Activated naive CD4-positive, alpha-beta T cell treated with anti-CD3 and anti-CD28 coated beads, Interleukin-2, amount 10 ng/mL, durations not matched to agents 7 days and 5 days (primary cell): Measurements from ENCODE around the gene AKIRIN2.
A peak's percentile ranks its signal among the peaks of the same experiment; 100 is the strongest.

Experiments used
- CTCF ChIA-PET: fragments of 350-600 bp; sonication (Branson Sonifier 250); formaldehyde crosslinking; loops from one replicate; lab custom pipeline; 2021; ENCODE audit warnings: antibody characterized with exemption; lab: Charles Lee
- DNase-seq: peaks from one replicate; pipeline ENCODE4 v3.0.0-alpha.2; 2020
- H3K27ac Mint-ChIP-seq: one replicate; pipeline ENCODE4 v1.8.0; 2021; ENCODE audit warnings: mild to moderate bottlenecking, moderate library complexity, mixed read lengths
- H3K27me3 Mint-ChIP-seq: one replicate; pipeline ENCODE4 v1.8.0; 2021; ENCODE audit warnings: mild to moderate bottlenecking, mixed read lengths
- H3K36me3 Mint-ChIP-seq: one replicate; pipeline ENCODE4 v1.8.0; 2021; ENCODE audit warnings: mixed read lengths
- H3K4me1 Mint-ChIP-seq: one replicate; pipeline ENCODE4 v1.8.0; 2021; ENCODE audit warnings: mixed read lengths
- H3K4me3 Mint-ChIP-seq: one replicate; pipeline ENCODE4 v1.8.0; 2021; ENCODE audit warnings: mild to moderate bottlenecking, moderate library complexity, mixed read lengths
- H3K9me3 Mint-ChIP-seq: one replicate; pipeline ENCODE4 v1.8.0; 2021; ENCODE audit warnings: mixed read lengths

The AKIRIN2 gene

GRCh38 chr6:87667032-87667431, 35.0 kb downstream of the AKIRIN2 start:
- H3K27ac Mint-ChIP-seq: no peak overlapping the region
- no peak for DNase-seq
- no peaks in the 10 kb centered on the region for H3K27me3 Mint-ChIP-seq
- H3K4me1 Mint-ChIP-seq: peaks cover 15% of the 10 kb centered on the region
- no peak overlapping the region for H3K4me3 Mint-ChIP-seq
- H3K36me3 Mint-ChIP-seq: peaks cover 37% of the 10 kb centered on the region
- no peaks in the 10 kb centered on the region for H3K9me3 Mint-ChIP-seq
- CTCF ChIA-PET: no interaction called here

- peaks cover 4% of the 10 kb centered on the region for H3K4me1 Mint-ChIP-seq
- H3K27me3 Mint-ChIP-seq: no peaks in the 10 kb centered on the region
- no peak for DNase-seq
- CTCF ChIA-PET: no interaction called here
- no peak overlapping the region for H3K27ac Mint-ChIP-seq
- no peaks in the 10 kb centered on the region for H3K9me3 Mint-ChIP-seq
- H3K36me3 Mint-ChIP-seq: peaks cover 36% of the 10 kb centered on the region
- no peak overlapping the region for H3K4me3 Mint-ChIP-seq
These were observed 37.0 kb downstream of the AKIRIN2 start for GRCh38 chr6:87664921-87665485.

- CTCF ChIA-PET: no interaction called here
- Mint-ChIP-seq H3K4me1 (peaks cover 7% of the 10 kb centered on the region), H3K36me3 (peaks cover 43% of the 10 kb centered on the region), H3K9me3 (no peaks in the 10 kb centered on the region), H3K27me3 (no peaks in the 10 kb centered on the region), H3K27ac (no peak overlapping the region), H3K4me3 (no peak overlapping the region)
- DNase-seq: no peak
These were observed 38.6 kb downstream of the AKIRIN2 start for GRCh38 chr6:87663434-87663833.

- Mint-ChIP-seq H3K9me3 (no peaks in the 10 kb centered on the region), H3K36me3 (peaks cover 48% of the 10 kb centered on the region), H3K4me1 (peaks cover 20% of the 10 kb centered on the region), H3K27me3 (no peaks in the 10 kb centered on the region), H3K4me3 (no peak overlapping the region), H3K27ac (peak overlapping the region; percentile 57)
- CTCF ChIA-PET: no interaction called here
- DNase-seq: no peak
These were observed 40.5 kb downstream of the AKIRIN2 start for GRCh38 chr6:87661503-87661902.

GRCh38 chr6:87661016-87661415, 41.0 kb downstream of the AKIRIN2 start:
- peak overlapping the region; percentile 57 for H3K27ac Mint-ChIP-seq
- no peak for DNase-seq
- H3K9me3 Mint-ChIP-seq: no peaks in the 10 kb centered on the region
- H3K4me1 Mint-ChIP-seq: peaks cover 24% of the 10 kb centered on the region
- no peak overlapping the region for H3K4me3 Mint-ChIP-seq
- no peaks in the 10 kb centered on the region for H3K27me3 Mint-ChIP-seq
- CTCF ChIA-PET: no interaction called here
- H3K36me3 Mint-ChIP-seq: peaks cover 47% of the 10 kb centered on the region

- H3K4me3 Mint-ChIP-seq: no peak overlapping the region
- H3K27ac Mint-ChIP-seq: peak overlapping the region; percentile 57
- no peaks in the 10 kb centered on the region for H3K9me3 Mint-ChIP-seq
- H3K4me1 Mint-ChIP-seq: peaks cover 24% of the 10 kb centered on the region
- CTCF ChIA-PET: no interaction called here
- H3K36me3 Mint-ChIP-seq: peaks cover 47% of the 10 kb centered on the region
- DNase-seq: no peak
- no peaks in the 10 kb centered on the region for H3K27me3 Mint-ChIP-seq
These were observed 41.7 kb downstream of the AKIRIN2 start for GRCh38 chr6:87660226-87660911.

GRCh38 chr6:87658516-87658915, 43.5 kb downstream of the AKIRIN2 start:
- peaks cover 54% of the 10 kb centered on the region for H3K36me3 Mint-ChIP-seq
- peak overlapping the region; percentile 42 for H3K27ac Mint-ChIP-seq
- H3K27me3 Mint-ChIP-seq: no peaks in the 10 kb centered on the region
- H3K9me3 Mint-ChIP-seq: no peaks in the 10 kb centered on the region
- peaks cover 36% of the 10 kb centered on the region for H3K4me1 Mint-ChIP-seq
- CTCF ChIA-PET: no interaction called here
- DNase-seq: no peak
- H3K4me3 Mint-ChIP-seq: no peak overlapping the region

- CTCF ChIA-PET: interaction anchor here (0.6 to 1.0 kb wide), 3 partner anchors 12 to 141 kb away, joined by 3 read pairs; no protein-coding TSS in a partner anchor
- DNase-seq: peak; percentile 41
- peak overlapping the region; percentile 71 for H3K27ac Mint-ChIP-seq
- H3K36me3 Mint-ChIP-seq: peaks cover 59% of the 10 kb centered on the region
- H3K9me3 Mint-ChIP-seq: no peaks in the 10 kb centered on the region
- no peaks in the 10 kb centered on the region for H3K27me3 Mint-ChIP-seq
- peaks cover 46% of the 10 kb centered on the region for H3K4me1 Mint-ChIP-seq
- no peak overlapping the region for H3K4me3 Mint-ChIP-seq
These were observed 45.2 kb downstream of the AKIRIN2 start for GRCh38 chr6:87656857-87657256.

- Mint-ChIP-seq H3K27ac (no peak overlapping the region), H3K36me3 (peaks cover 52% of the 10 kb centered on the region), H3K4me1 (peaks cover 46% of the 10 kb centered on the region), H3K9me3 (no peaks in the 10 kb centered on the region), H3K4me3 (no peak overlapping the region), H3K27me3 (no peaks in the 10 kb centered on the region)
- no peak for DNase-seq
- CTCF ChIA-PET: interaction anchor here (1.0 kb wide), 1 partner anchor 67 kb away, joined by 3 read pairs; no protein-coding TSS in a partner anchor
These were observed 46.2 kb downstream of the AKIRIN2 start for GRCh38 chr6:87655824-87656223.

- CTCF ChIA-PET: no interaction called here
- DNase-seq: no peak
- H3K27ac Mint-ChIP-seq: peak overlapping the region; percentile 33
- no peak overlapping the region for H3K4me3 Mint-ChIP-seq
- peaks cover 45% of the 10 kb centered on the region for H3K36me3 Mint-ChIP-seq
- H3K4me1 Mint-ChIP-seq: peaks cover 46% of the 10 kb centered on the region
- no peaks in the 10 kb centered on the region for H3K9me3 Mint-ChIP-seq
- H3K27me3 Mint-ChIP-seq: no peaks in the 10 kb centered on the region
These were observed 47.1 kb downstream of the AKIRIN2 start for GRCh38 chr6:87654875-87655454.

GRCh38 chr6:87654122-87654521, 47.9 kb downstream of the AKIRIN2 start:
- no peak for DNase-seq
- no peaks in the 10 kb centered on the region for H3K9me3 Mint-ChIP-seq
- H3K27me3 Mint-ChIP-seq: no peaks in the 10 kb centered on the region
- CTCF ChIA-PET: no interaction called here
- H3K27ac Mint-ChIP-seq: no peak overlapping the region
- peaks cover 46% of the 10 kb centered on the region for H3K4me1 Mint-ChIP-seq
- H3K36me3 Mint-ChIP-seq: peaks cover 38% of the 10 kb centered on the region
- H3K4me3 Mint-ChIP-seq: no peak overlapping the region

- CTCF ChIA-PET: no interaction called here
- H3K27me3 Mint-ChIP-seq: no peaks in the 10 kb centered on the region
These were observed 48.7 kb downstream of the AKIRIN2 start for GRCh38 chr6:87653074-87653962.

GRCh38 chr6:87645080-87645479, 57.0 kb downstream of the AKIRIN2 start:
- CTCF ChIA-PET: interaction anchor here (0.6 kb wide), 1 partner anchor 12 kb away, joined by 3 read pairs; no protein-coding TSS in a partner anchor
- DNase-seq: peak; percentile 25
- peak overlapping the region; percentile 92 for H3K27ac Mint-ChIP-seq
- peak overlapping the region; percentile 64 for H3K4me3 Mint-ChIP-seq
- H3K36me3 Mint-ChIP-seq: peaks cover 20% of the 10 kb centered on the region
- H3K9me3 Mint-ChIP-seq: no peaks in the 10 kb centered on the region
- H3K4me1 Mint-ChIP-seq: peaks cover 29% of the 10 kb centered on the region
- H3K27me3 Mint-ChIP-seq: no peaks in the 10 kb centered on the region

More at GRCh38 chr6:87653074-87653962, 48.7 kb downstream of the AKIRIN2 start:
- Mint-ChIP-seq H3K4me3 (no peak overlapping the region), H3K36me3 (peaks cover 36% of the 10 kb centered on the region), H3K9me3 (no peaks in the 10 kb centered on the region), H3K27ac (peak overlapping the region; percentile 64), H3K4me1 (peaks cover 42% of the 10 kb centered on the region)
- DNase-seq: no peak
